OCI-LY7 (cell line): ENCODE data around the gene GRHL3.
A peak's percentile ranks its signal among the peaks of the same experiment; 100 is the strongest.

Experiments used
- CTCF ChIP-seq: fragments of 200-600 bp; sonication (generic); conservative IDR thresholded peaks from 2 replicates; pipeline ENCODE4 v1.5.1; 2014; ENCODE audit warnings: mild to moderate bottlenecking, antibody characterized with exemption, low read length, moderate library complexity, mixed read lengths
- EZH2phosphoT487 ChIP-seq: fragments of 200-600 bp; sonication (generic); IDR thresholded peaks from 2 replicates; pipeline ENCODE4 v1.6.1; 2018; ENCODE audit warnings: low read depth, borderline replicate concordance, mild to moderate bottlenecking, mixed run types, antibody characterized with exemption, low read length, moderate library complexity, mixed read lengths

GRCh38 chr1:24308365-24309015, 10.7 kb upstream of the GRHL3 start:
- peak; percentile 45 for TF ChIP-seq CTCF
- no peak for TF ChIP-seq EZH2phosphoT487
